HepG2 (cell line): Measurements from ENCODE around the gene TBC1D20. TPM values are rescaled to one million over a fixed set of nuclear protein-coding genes. Genes with fewer than 3 reads are reported as not detected.

ENCODE experiments used
- CBFB ChIP-seq: sonication (generic); formaldehyde crosslinking; IDR thresholded peaks from 2 replicates; pipeline ENCODE4 v1.4.0; 2020; ENCODE audit warnings: missing genetic modification reagents
- KAT8 ChIP-seq: IDR thresholded peaks from 2 replicates; pipeline ENCODE4 v1.6.1; 2016; ENCODE audit warnings: missing genetic modification reagents, missing compliant biosample characterization
- MLXIP ChIP-seq: sonication (generic); formaldehyde crosslinking; IDR thresholded peaks from 2 replicates; pipeline ENCODE4 v1.9.0; 2021; ENCODE audit warnings: missing genetic modification reagents, borderline replicate concordance
- POLR2AphosphoS5 ChIP-seq: IDR thresholded peaks from 2 replicates; pipeline ENCODE4 v1.6.1; 2012; ENCODE audit warnings: low read depth, low read length
- PRDM10 ChIP-seq: sonication (generic); formaldehyde crosslinking; IDR thresholded peaks from 2 replicates; pipeline ENCODE4 v1.4.0; 2020; ENCODE audit warnings: low read depth, missing genetic modification reagents
- RAD21 ChIP-seq: fragments of 450-650 bp; formaldehyde crosslinking; IDR thresholded peaks from 2 replicates; pipeline ENCODE4 v1.5.0; 2020; ENCODE audit warnings: mild to moderate bottlenecking
- TCF12 ChIP-seq, 2 experiments: fragments of 450-650 bp in 1 of 2; sonication (generic) in 1 of 2; formaldehyde crosslinking in 1 of 2; IDR thresholded peaks; 2 replicates each; pipeline versions ENCODE4 v1.6.1 to v1.8.0; 2017 to 2022; ENCODE audit warnings: antibody characterized with exemption in 1 of 2, mild to moderate bottlenecking in 1 of 2, missing genetic modification reagents in 1 of 2, moderate library complexity in 1 of 2
- TOE1 ChIP-seq: sonication (generic); formaldehyde crosslinking; IDR thresholded peaks from 2 replicates; pipeline ENCODE4 v1.4.0; 2020; ENCODE audit warnings: mild to moderate bottlenecking, missing genetic modification reagents
- ZBTB10 ChIP-seq: sonication (generic); formaldehyde crosslinking; IDR thresholded peaks from 2 replicates; pipeline ENCODE4 v1.4.0; 2020; ENCODE audit warnings: missing genetic modification reagents, borderline replicate concordance
- ZBTB7A ChIP-seq: sonication (generic); formaldehyde crosslinking; IDR thresholded peaks from 2 replicates; pipeline ENCODE4 v1.8.0; 2022; ENCODE audit warnings: mild to moderate bottlenecking, missing genetic modification reagents
- ZNF205 ChIP-seq: IDR thresholded peaks from 2 replicates; pipeline ENCODE4 v1.6.1; 2018; ENCODE audit warnings: missing biosample characterization, missing genetic modification reagents
- ZNF343 ChIP-seq: sonication (generic); formaldehyde crosslinking; IDR thresholded peaks from 2 replicates; pipeline ENCODE4 v1.4.0; 2020; ENCODE audit warnings: mild to moderate bottlenecking, missing genetic modification reagents
- ZNF552 ChIP-seq: sonication (generic); formaldehyde crosslinking; IDR thresholded peaks from 2 replicates; pipeline ENCODE4 v1.9.0; 2022; ENCODE audit warnings: missing genetic modification reagents, mild to moderate bottlenecking, borderline replicate concordance
- ZSCAN30 ChIP-seq: sonication (generic); formaldehyde crosslinking; IDR thresholded peaks from 2 replicates; pipeline ENCODE4 v1.5.0; 2020; ENCODE audit warnings: mild to moderate bottlenecking, missing genetic modification reagents
- polyA plus RNA-seq, 8 experiments: library from polyadenylated mRNA; depleted of rRNA in 3 of 8; stranded (reverse) in 7 of 8; unstranded in 1 of 8; fragments of >200 nt; fragmentation: Illumina TruSeq in 4 of 8; extraction: Trizol in 4 of 8; gene quantifications; 2 replicates each; pipeline versions ENCODE4 v1.2.1 to v1.2.3, GENCODE V29; 2011 to 2016; ENCODE audit warnings: low read depth in 4 of 8, missing spikeins in 1 of 8, mixed read lengths in 1 of 8; ENCODE audit not compliant: insufficient read depth in 1 of 8
- total RNA-seq, 5 experiments: library from RNA; depleted of rRNA; stranded (reverse); fragments of >200 nt; fragmentation: Illumina TruSeq; extraction: Trizol; gene quantifications; 2 replicates each; pipeline ENCODE4 v1.2.3, GENCODE V29; 2016; ENCODE audit warnings: low read depth in 1 of 5

TBC1D20 gene
- total and polyA plus RNA-seq, 2 of the 13 experiments (the other 11 are each of a cell fraction or from before 2014, with no cell fraction given): 36.6 to 47.1 TPM

GRCh38 chr20:407133-407952, 55.0 kb downstream of the TBC1D20 start (continued):
- TF ChIP-seq PRDM10 (CRISPR knock-in tag) (no peak; the same call in 1 of the 2 replicates), ZNF343 (CRISPR knock-in tag) (0 out of 2 replicates have a peak, but pooled peaks have one; percentile 16), ZNF552 (CRISPR knock-in tag) (peak; percentile 50), ZNF205 (peak; percentile 86; the same call in 1 of the 2 replicates), CBFB (CRISPR knock-in tag) (peak; percentile 15; the same call in 1 of the 2 replicates), RAD21 (CRISPR knock-in tag) (peak; percentile 87), POLR2AphosphoS5 (peak; percentile 91), TOE1 (CRISPR knock-in tag) (no peak), KAT8 (CRISPR knock-in tag) (no peak; the same call in 1 of the 2 replicates), TCF12 (IDR thresholded peaks at IDR 0.05) (no peak), TCF12 (CRISPR knock-in tag; IDR thresholded peaks at IDR 0.05) (peak; percentile 33; the same call in 1 of the 2 replicates), ZBTB7A (CRISPR knock-in tag) (no peak), ZSCAN30 (peak; percentile 99), MLXIP (CRISPR knock-in tag) (peak; percentile 87; the same call in 1 of the 2 replicates), ZBTB10 (CRISPR knock-in tag) (no peak)
